ENCODE results near the gene LCLAT1. TPM values are rescaled to one million over a fixed set of nuclear protein-coding genes. Genes with fewer than 3 reads are reported as not detected.
A peak's percentile ranks its signal among the peaks of the same experiment; 100 is the strongest.

LCLAT1 gene
- total and polyA plus RNA-seq, 2 of the 4 experiments (the other 2 are of a cell fraction) = 7.5 to 11.5 TPM

GRCh38 chr2:30487603-30488002 is 40.6 kb downstream of the LCLAT1 start:
- Histone ChIP-seq H2BK120ac (ENCODE audit: low read depth, low read length) (peak overlapping the region; percentile 56), H2AFZ (replicated peaks; ENCODE audit: low read length, poor library complexity) (no peak overlapping the region), H4K5ac (ENCODE audit: low read depth, low read length) (peak overlapping the region; percentile 87), H2AK5ac (ENCODE audit: low read depth, low read length) (peak overlapping the region; percentile 91), H3K9me3 (ENCODE audit: control insufficient read depth, insufficient read depth, low read length) (no peaks in the 10 kb centered on the region), H3K36me3 (ENCODE audit: control insufficient read depth, insufficient read depth, low read length) (no peaks in the 10 kb centered on the region), H2BK5ac (ENCODE audit: low read depth, low read length, poor library complexity, severe bottlenecking) (peak overlapping the region; percentile 37), H3K4me2 (ENCODE audit: low read depth, low read length) (peak overlapping the region; percentile 53), H3K4ac (ENCODE audit: low read depth, low read length) (peak overlapping the region; percentile 34; the same call in 1 of the 2 replicates), H3K4me1 (ENCODE audit: control insufficient read depth, insufficient read depth, low read length) (peaks cover 9% of the 10 kb centered on the region), H3K9me1 (ENCODE audit: insufficient read depth, low read length) (peaks cover 5% of the 10 kb centered on the region), H3K79me1 (ENCODE audit: low read depth in 1 of 2, low read length in 2 of 2) (peaks cover 20 to 36% of the 10 kb centered on the region in 2 experiments), H2BK20ac (ENCODE audit: low read depth, low read length) (peak overlapping the region; percentile 57), H3K27ac (ENCODE audit: insufficient read depth, low read length) (peak overlapping the region; percentile 85; the same call in 1 of the 2 replicates), H2AK9ac (replicated peaks; ENCODE audit: low read depth, low read length, poor library complexity) (no peak overlapping the region), H3K18ac (ENCODE audit: low read depth, low read length) (peak overlapping the region; percentile 86), H3K9ac (ENCODE audit: low read depth, low read length) (no peak overlapping the region), H2BK15ac (ENCODE audit: low read depth, low read length) (peak overlapping the region; percentile 54; the same call in 1 of the 3 replicates), H4K8ac (ENCODE audit: low read depth in 2 of 2, low read length in 2 of 2) (peak overlapping the region in 1 of 2 experiments; percentile 4; a peak in 1 of 4 replicates), H4K20me1 (ENCODE audit: insufficient read depth, low read length) (peaks cover 4% of the 10 kb centered on the region; the same call in 1 of the 2 replicates), H3K27me3 (ENCODE audit: control insufficient read depth, insufficient read depth, low read length) (no peaks in the 10 kb centered on the region), H3K14ac (replicated peaks; ENCODE audit: low read depth, low read length) (peak overlapping the region; percentile 85), H3K23ac (ENCODE audit: low read depth, low read length) (0 out of 2 replicates have a peak overlapping the region, but pooled peaks have one; percentile 53), H3K4me3 (ENCODE audit: insufficient read depth, low read depth, low read length) (no peak overlapping the region), H3K56ac (ENCODE audit: extremely low read depth, insufficient read depth, low read length) (no peak overlapping the region), H4K91ac (ENCODE audit: insufficient read depth, low read depth, low read length) (peak overlapping the region; percentile 31; the same call in 1 of the 2 replicates)
- in situ Hi-C loops (cut with MboI; ENCODE audit: low sequenced_read_pairs) (no loop called here), intact Hi-C loops (cut with micrococcal nuclease) (no loop called here), dilution Hi-C loops (cut with HindIII; ENCODE audit: low sequenced_read_pairs, unreplicated experiment) (no loop called here)
- DNase-seq (no peak), ATAC-seq (ENCODE audit: low read depth) (peak; percentile 46)
- POLR2A ChIA-PET (ENCODE audit: unreplicated experiment) = no interaction called here
- TF ChIP-seq BHLHE40 (IDR thresholded peaks at IDR 0.05; ENCODE audit: low read depth, low read length) (no peak), RAD21 (IDR thresholded peaks at IDR 0.05; ENCODE audit: low read length) (no peak), POLR2A (IDR thresholded peaks at IDR 0.05; ENCODE audit: low read depth, low read length) (no peak), RCOR1 (IDR thresholded peaks at IDR 0.05; ENCODE audit: insufficient replicate concordance, low read length) (no peak), MAZ (IDR thresholded peaks at IDR 0.05; ENCODE audit: borderline replicate concordance, low read depth, low read length) (no peak), SMC3 (IDR thresholded peaks at IDR 0.05; ENCODE audit: low read depth, low read length) (no peak), CTCF (conservative IDR thresholded peaks at IDR 0.05; ENCODE audit: low read depth, low read length) (no peak), CEBPB (IDR thresholded peaks at IDR 0.05; ENCODE audit: low read depth, low read length) (no peak), MXI1 (IDR thresholded peaks at IDR 0.05; ENCODE audit: borderline replicate concordance, low read depth, low read length) (no peak), USF2 (IDR thresholded peaks at IDR 0.05; ENCODE audit: low read depth, low read length) (no peak), MAFK (IDR thresholded peaks at IDR 0.05; ENCODE audit: low read depth, low read length) (no peak), CHD1 (IDR thresholded peaks at IDR 0.05; ENCODE audit: low read depth, low read length) (no peak), NFE2L2 (IDR thresholded peaks at IDR 0.05; ENCODE audit: low read depth, low read length) (no peak), RFX5 (IDR thresholded peaks at IDR 0.05; ENCODE audit: low read depth, low read length) (no peak), ELK1 (IDR thresholded peaks at IDR 0.05; ENCODE audit: borderline replicate concordance, low read depth, low read length) (no peak), FOS (IDR thresholded peaks at IDR 0.05; ENCODE audit: low read depth, low read length) (no peak)
- no TSS peak for BruUV-seq (replicated peaks)
- CTCF ChIA-PET = no interaction called here
